Measurements from ENCODE around the gene ADCY10. TPM values are rescaled to one million over a fixed set of nuclear protein-coding genes. Genes with fewer than 3 reads are reported as not detected.

Gene ADCY10
- polyA plus RNA-seq, 1 experiment = 0.01 TPM

- H3K27ac ChIP-seq (ENCODE audit: low read depth, low read length) = no peak overlapping the region
- ChIA-PET CTCF (no interaction called here), POLR2A (interaction anchor here (0.6 kb wide), 1 partner anchor 146 kb away, joined by 3 read pairs; no protein-coding TSS in a partner anchor)
These were observed 9.6 kb upstream of the ADCY10 start for GRCh38 chr1:167923324-167924056.

GRCh38 chr1:167922611-167923074 lies 8.7 kb upstream of the ADCY10 start:
- no peak for TF ChIP-seq CTCF (IDR thresholded peaks at IDR 0.05; ENCODE audit: low read depth, low read length)
- CTCF ChIA-PET = interaction anchor here (1.3 to 1.7 kb wide), 2 partner anchors 9 to 12 kb away, joined by 3 to 4 read pairs; no protein-coding TSS in a partner anchor
- H3K4me3 ChIP-seq (ENCODE audit: low read depth, low read length) = no peak overlapping the region
- H3K27me3 ChIP-seq (ENCODE audit: control insufficient read depth, insufficient read depth, low read length) = no peaks in the 10 kb centered on the region
- no peak for DNase-seq (ENCODE audit: low read depth, low spot score)
- POLR2A ChIA-PET = no interaction called here
- H3K9me3 ChIP-seq (ENCODE audit: control insufficient read depth, insufficient read depth, low read length) = no peaks in the 10 kb centered on the region
- no peak overlapping the region for H3K27ac ChIP-seq (ENCODE audit: low read depth, low read length)

More at GRCh38 chr1:167923324-167924056, 9.6 kb upstream of the ADCY10 start:
- H3K9me3 ChIP-seq (ENCODE audit: control insufficient read depth, insufficient read depth, low read length) = no peaks in the 10 kb centered on the region
- no peak overlapping the region for H3K4me3 ChIP-seq (ENCODE audit: low read depth, low read length)
- no peaks in the 10 kb centered on the region for H3K27me3 ChIP-seq (ENCODE audit: control insufficient read depth, insufficient read depth, low read length)
- DNase-seq (ENCODE audit: low read depth, low spot score) = no peak
- no peak for TF ChIP-seq CTCF (IDR thresholded peaks at IDR 0.05; ENCODE audit: low read depth, low read length)

GRCh38 chr1:167922023-167922422 lies 8.1 kb upstream of the ADCY10 start:
- CTCF ChIA-PET = interaction anchor here (1.3 to 1.7 kb wide), 2 partner anchors 10 to 11 kb away, joined by 3 to 4 read pairs; no protein-coding TSS in a partner anchor
- Histone ChIP-seq H3K27ac (ENCODE audit: low read depth, low read length) (no peak overlapping the region), H3K27me3 (ENCODE audit: control insufficient read depth, insufficient read depth, low read length) (no peaks in the 10 kb centered on the region), H3K9me3 (ENCODE audit: control insufficient read depth, insufficient read depth, low read length) (no peaks in the 10 kb centered on the region), H3K4me3 (ENCODE audit: low read depth, low read length) (no peak overlapping the region)
- no peak for TF ChIP-seq CTCF (IDR thresholded peaks at IDR 0.05; ENCODE audit: low read depth, low read length)
- no peak for DNase-seq (ENCODE audit: low read depth, low spot score)
- POLR2A ChIA-PET = no interaction called here

GRCh38 chr1:167916766-167917511 lies 3.0 kb upstream of the ADCY10 start:
- CTCF ChIA-PET = interaction anchor here (1.0 kb wide), 1 partner anchor 165 kb away, joined by 4 read pairs; no protein-coding TSS in a partner anchor

More at GRCh38 chr1:167916766-167917511, 3.0 kb upstream of the ADCY10 start:
- TF ChIP-seq CTCF (IDR thresholded peaks at IDR 0.05; ENCODE audit: low read depth, low read length) = no peak
- Histone ChIP-seq H3K27ac (ENCODE audit: low read depth, low read length) (no peak overlapping the region), H3K4me3 (ENCODE audit: low read depth, low read length) (no peak overlapping the region), H3K9me3 (ENCODE audit: control insufficient read depth, insufficient read depth, low read length) (no peaks in the 10 kb centered on the region), H3K27me3 (ENCODE audit: control insufficient read depth, insufficient read depth, low read length) (no peaks in the 10 kb centered on the region)
- DNase-seq (ENCODE audit: low read depth, low spot score) = no peak
- POLR2A ChIA-PET = no interaction called here

All from AG04450 (cell line).